ENCODE results near the gene GDPD1. TPM values are rescaled to one million over a fixed set of nuclear protein-coding genes. Genes with fewer than 3 reads are reported as not detected.

The GDPD1 gene
- total RNA-seq, 1 donor from 2014 or later: 2.5 TPM

GRCh38 chr17:59311521-59311920 is 91.2 kb downstream of the GDPD1 start:
- intact Hi-C loops (cut with micrococcal nuclease): loop anchor here (1.0 to 5.0 kb wide), 3 partner anchors 129 to 256 kb away; partner anchors contain the start of gene DHX40

GRCh38 chr17:59315866-59316265 is 95.6 kb downstream of the GDPD1 start:
- intact Hi-C loops (cut with micrococcal nuclease): no loop called here

Other genes with a start within 250 kb of the GDPD1 start
- 22.0 and 24.6 TPM in 2 replicates for gene TRIM37, start 113.6 kb upstream of the GDPD1 start, total RNA-seq
- gene SKA2, start 65.3 kb upstream of the GDPD1 start, total RNA-seq: 75.9 and 92.8 TPM in 2 replicates
- 55.1 and 56.9 TPM in 2 replicates for gene PRR11, start 64.8 kb upstream of the GDPD1 start, total RNA-seq
- gene SMG8, start 10.5 kb upstream of the GDPD1 start, total RNA-seq: 18.0 and 19.4 TPM in 2 replicates
- gene YPEL2, start 111.1 kb downstream of the GDPD1 start, total RNA-seq: 3.9 and 5.8 TPM in 2 replicates

All from T-helper 2 cell treated with Interferon-gamma antibody and Interleukin-4, amounts not matched to agents 100 ng/mL and 5 ng/mL, for 36 hours (primary cell).